GM12878 (cell line): ENCODE measurements around the gene SFI1. TPM values are rescaled to one million over a fixed set of nuclear protein-coding genes. Genes with fewer than 3 reads are reported as not detected.

ENCODE experiments used
- ATAC-seq: fragments of 200-7000 bp; cut with Tn5 transposase; 3 replicates; pipeline ENCODE4 v1.9.1; 2020; ENCODE audit warnings: mild to moderate bottlenecking, moderate library complexity
- BruUV-seq: library from RNA; stranded (reverse); fragments of 400-500 nt; replicated peaks from 2 replicates; lab custom pipeline; 2021; lab: Mats Ljungman, UMichigan
- CTCF ChIA-PET: fragments of 300-600 bp; sonication (Branson Sonifier 250); formaldehyde crosslinking; extraction: SDS; loops from one replicate; lab custom pipeline; 2021; ENCODE audit warnings: inconsistent platforms; lab: Yijun Ruan, JAX
- POLR2A ChIA-PET: fragments of 350-600 bp; formaldehyde crosslinking; extraction: SDS; loops from one replicate; lab custom pipeline; 2021; ENCODE audit warnings: inconsistent platforms; lab: Charles Lee
- RAD21 ChIA-PET: fragments of 300-600 bp; sonication (Branson Sonifier 250); formaldehyde crosslinking; loops from one replicate; lab custom pipeline; 2023; ENCODE audit warnings: antibody characterized with exemption; ENCODE audit not compliant: unreplicated experiment; lab: Charles Lee
- SMC1A ChIA-PET: fragments of 300-600 bp; sonication (Branson Sonifier 250); formaldehyde crosslinking; loops from one replicate; lab custom pipeline; 2023; ENCODE audit not compliant: unreplicated experiment, uncharacterized antibody; lab: Charles Lee
- DNase-seq: peaks from one replicate; pipeline ENCODE4 v3.0.0-alpha.2; 2011; ENCODE audit warnings: low read depth, low spot score
- FAIRE-seq: peaks from 3 replicates; lab custom pipeline; 2011; peaks lifted over from hg19 to GRCh38; lab: Jason Lieb, UNC
- H2AFZ ChIP-seq: 2 replicates; pipeline ENCODE4 v1.6.0; 2011; ENCODE audit warnings: low read depth, low read length, control low read depth; ENCODE audit not compliant: control insufficient read depth
- H3K27ac ChIP-seq: 2 replicates; pipeline ENCODE4 v1.5.1; 2011; ENCODE audit warnings: control low read depth; ENCODE audit not compliant: control insufficient read depth, insufficient read depth
- H3K27me3 ChIP-seq, 2 experiments: replicated peaks in 1 of 2; 2 replicates each; pipeline versions ENCODE4 v1.6.0 to v1.6.1; 2011; ENCODE audit warnings: low read length in 1 of 2; ENCODE audit not compliant: control insufficient read depth in 2 of 2, insufficient read depth in 2 of 2
- H3K36me3 ChIP-seq, 2 experiments: 2 replicates each; pipeline ENCODE4 v1.5.1; 2011; ENCODE audit warnings: low read length in 1 of 2; ENCODE audit not compliant: control insufficient read depth in 2 of 2, insufficient read depth in 2 of 2
- H3K4me1 ChIP-seq: 2 replicates; pipeline ENCODE4 v1.6.1; 2011; ENCODE audit warnings: mild to moderate bottlenecking, low read length, moderate library complexity, mixed read lengths; ENCODE audit not compliant: control insufficient read depth, insufficient read depth
- H3K4me2 ChIP-seq: 2 replicates; pipeline ENCODE4 v1.6.0; 2011; ENCODE audit warnings: control low read depth; ENCODE audit not compliant: control insufficient read depth, insufficient read depth
- H3K4me3 ChIP-seq: fragments of 200-600 bp; sonication (generic); 2 replicates; pipeline ENCODE4 v1.5.1; 2016
- H3K79me2 ChIP-seq: 2 replicates; pipeline ENCODE4 v1.6.0; 2011; ENCODE audit warnings: low read length; ENCODE audit not compliant: control insufficient read depth, insufficient read depth
- H3K9ac ChIP-seq: 2 replicates; pipeline ENCODE4 v1.8.0; 2011; ENCODE audit warnings: low read length, control low read depth, mixed read lengths; ENCODE audit not compliant: control insufficient read depth, insufficient read depth
- H3K9me3 ChIP-seq: replicated peaks from 3 replicates; pipeline ENCODE4 v1.5.1; 2011; ENCODE audit warnings: mild to moderate bottlenecking, low read length; ENCODE audit not compliant: control insufficient read depth, insufficient read depth
- H4K20me1 ChIP-seq: 2 replicates; pipeline ENCODE4 v1.6.0; 2011; ENCODE audit not compliant: control insufficient read depth, insufficient read depth
- E2F4 ChIP-seq: IDR thresholded peaks from 2 replicates; pipeline ENCODE4 v1.6.1; 2012; ENCODE audit warnings: low read depth, low read length, improper control_type of control experiment
- HCFC1 ChIP-seq: fragments of 150-350 bp; IDR thresholded peaks from 2 replicates; pipeline ENCODE4 v1.6.1; 2014; ENCODE audit warnings: low read length
- HDAC2 ChIP-seq: fragments of 200-600 bp; sonication (generic); IDR thresholded peaks from 2 replicates; pipeline ENCODE4 v1.6.1; 2017
- NBN ChIP-seq: fragments of 450-650 bp; IDR thresholded peaks from 2 replicates; pipeline ENCODE4 v1.6.1; 2016
- NFXL1 ChIP-seq: fragments of 450-650 bp; IDR thresholded peaks from 2 replicates; pipeline ENCODE4 v1.6.1; 2017; ENCODE audit warnings: antibody characterized with exemption, mild to moderate bottlenecking, borderline replicate concordance
- PML ChIP-seq: IDR thresholded peaks from 2 replicates; pipeline ENCODE4 v1.6.1; 2012; ENCODE audit warnings: low read length, inconsistent platforms
- POLR2A ChIP-seq: IDR thresholded peaks from 2 replicates; pipeline ENCODE4 v1.6.1; 2011; ENCODE audit warnings: low read depth, mild to moderate bottlenecking, low read length
- RBBP5 ChIP-seq: fragments of 200-600 bp; sonication (generic); conservative IDR thresholded peaks from 2 replicates; pipeline ENCODE4 v1.6.1; 2016
- RUNX3 ChIP-seq: IDR thresholded peaks from 2 replicates; pipeline ENCODE4 v1.6.1; 2012; ENCODE audit warnings: low read length, inconsistent platforms
- SPI1 ChIP-seq: IDR thresholded peaks from 2 replicates; pipeline ENCODE4 v1.6.1; 2011; ENCODE audit warnings: low read depth, mild to moderate bottlenecking, low read length, moderate library complexity, borderline replicate concordance; ENCODE audit not compliant: insufficient read depth
- SUZ12 ChIP-seq: fragments of 200-600 bp; sonication (generic); IDR thresholded peaks from one replicate; pipeline ENCODE4 v1.6.1; 2018; ENCODE audit warnings: antibody characterized with exemption, mild to moderate bottlenecking; ENCODE audit not compliant: unreplicated experiment
- TCF12 ChIP-seq: IDR thresholded peaks from 2 replicates; pipeline ENCODE4 v1.6.1; 2011; ENCODE audit warnings: low read depth, mild to moderate bottlenecking, low read length
- TCF7 ChIP-seq: IDR thresholded peaks from 2 replicates; pipeline ENCODE4 v1.6.1; 2014; ENCODE audit warnings: antibody characterized with exemption, borderline replicate concordance
- ZBTB4 ChIP-seq: fragments of 450-650 bp; formaldehyde crosslinking; IDR thresholded peaks from 2 replicates; pipeline ENCODE4 v1.4.0; 2022; ENCODE audit warnings: mild to moderate bottlenecking, moderate library complexity
- WGBS: methylation state at CpG from one replicate; pipeline ENCODE4 v1.1.6; 2016; ENCODE audit warnings: low lambda C conversion rate; ENCODE audit not compliant: insufficient replicate concordance, insufficient coverage; ENCODE audit errors: missing lambda C conversion rate; 5-methylcytosine and 5-hydroxymethylcytosine counted together
- in situ Hi-C: fragments of 300-500 bp; cut with MboI; formaldehyde crosslinking; loops from 9 replicates; pipeline ENCODE4 v1.14.3; 2018; ENCODE audit warnings: mixed read lengths
- intact Hi-C: fragments of 100-400 bp; cut with micrococcal nuclease; formaldehyde crosslinking; loops from one replicate; pipeline ENCODE4 v1.14.2; 2022; ENCODE audit not compliant: unreplicated experiment
- polyA plus RNA-seq, 11 experiments: library from polyadenylated mRNA; depleted of rRNA in 4 of 11; unstranded in 6 of 11; stranded (reverse) in 5 of 11; fragments of >200 nt; fragmentation: Nextera tagmentation in 4 of 11; fragmentation: Illumina TruSeq in 1 of 11; extraction: Ambion mirVana in 4 of 11; extraction: Trizol in 1 of 11; gene quantifications; 1 replicate in 1 of 11; 2 replicates in 10 of 11; pipeline versions ENCODE4 v1.2.1 to v1.2.3, GENCODE V29; 2011 to 2016; ENCODE audit warnings: inconsistent platforms in 2 of 11, missing spikeins in 2 of 11, low read depth in 1 of 11
- total RNA-seq, 4 experiments: library from RNA; depleted of rRNA in 3 of 4; stranded (reverse); fragments of >200 nt in 3 of 4; fragmentation: Illumina TruSeq in 1 of 4; extraction: Trizol in 1 of 4; gene quantifications; 2 replicates each; pipeline versions ENCODE4 v1.2.1 to v1.2.3, GENCODE V29; 2013 to 2021

SFI1 gene
- total and polyA plus RNA-seq, 10 of the 15 experiments (the other 5 are each of a cell fraction or from before 2014, with no cell fraction given) = 6.3 to 70.1 (median 30.4) TPM

GRCh38 chr22:31623592-31624304, 127.4 kb downstream of the SFI1 start:
- in situ Hi-C loops = no loop called here
- Histone ChIP-seq H3K4me2 (no peak overlapping the region), H3K27me3 (no peaks in the 10 kb centered on the region), H3K36me3 (peaks cover 25 to 77% of the 10 kb centered on the region in 2 experiments), H4K20me1 (peaks cover 9% of the 10 kb centered on the region; the same call in 1 of the 2 replicates), H2AFZ (no peak overlapping the region), H3K27ac (no peak overlapping the region), H3K4me1 (no peaks in the 10 kb centered on the region; the same call in 1 of the 2 replicates), H3K79me2 (peaks cover 36% of the 10 kb centered on the region), H3K9me3 (no peaks in the 10 kb centered on the region), H3K4me3 (no peak overlapping the region), H3K9ac (no peak overlapping the region)
- TF ChIP-seq TCF7 (no peak), POLR2A (peak; percentile 64)
- ChIA-PET RAD21 (no interaction called here), CTCF (interaction anchor here (1.1 to 1.6 kb wide), 2 partner anchors 67 to 172 kb away, joined by 3 to 4 read pairs; no protein-coding TSS in a partner anchor), SMC1A (interaction anchor here (1.5 kb wide), 1 partner anchor 85 kb away, joined by 5 read pairs; no protein-coding TSS in a partner anchor), POLR2A (interaction anchor here (1.0 kb wide), 1 partner anchor 11 kb away, joined by 3 read pairs; no protein-coding TSS in a partner anchor)
- DNase-seq (no peak), ATAC-seq (no peak), FAIRE-seq (no peak)
- WGBS = 95% methylated on average over 18 of the region's 18 CpGs
- intact Hi-C loops = no loop called here
- no TSS peak for BruUV-seq

- in situ Hi-C loops = no loop called here
- intact Hi-C loops = no loop called here
- ATAC-seq (no peak), DNase-seq (no peak), FAIRE-seq (no peak)
- Histone ChIP-seq H3K27me3 (no peaks in the 10 kb centered on the region), H3K9me3 (no peaks in the 10 kb centered on the region), H4K20me1 (peaks cover 19% of the 10 kb centered on the region), H3K4me2 (no peak overlapping the region), H3K4me3 (no peak overlapping the region), H3K36me3 (peaks cover 15 to 69% of the 10 kb centered on the region in 2 experiments), H3K4me1 (peaks cover 8% of the 10 kb centered on the region), H3K79me2 (peaks cover 51% of the 10 kb centered on the region), H2AFZ (no peak overlapping the region), H3K27ac (no peak overlapping the region), H3K9ac (no peak overlapping the region)
- no TSS peak for BruUV-seq
- RAD21 ChIA-PET = no interaction called here
- POLR2A ChIA-PET = interaction anchor here (0.5 kb wide), 1 partner anchor 306 kb away, joined by 3 read pairs; no protein-coding TSS in a partner anchor
- SMC1A ChIA-PET = interaction anchor here (0.6 kb wide), 1 partner anchor 482 kb away, joined by 3 read pairs; no protein-coding TSS in a partner anchor
- CTCF ChIA-PET = interaction anchor here (1.6 kb wide), 1 partner anchor 69 kb away, joined by 4 read pairs; no protein-coding TSS in a partner anchor
- 83% methylated on average over 7 of the region's 7 CpGs for WGBS
- no peak for TF ChIP-seq E2F4
- no peak for TF ChIP-seq RUNX3
- TF ChIP-seq NFXL1 = no peak
- TF ChIP-seq HDAC2 = no peak
- no peak for TF ChIP-seq RBBP5
- no peak for TF ChIP-seq HCFC1
- no peak for TF ChIP-seq ZBTB4 (CRISPR knock-in tag)
- TF ChIP-seq TCF12 = no peak
- no peak for TF ChIP-seq SUZ12
- no peak for TF ChIP-seq NBN
- TF ChIP-seq SPI1 = no peak
- TF ChIP-seq PML = no peak
Measured at GRCh38 chr22:31625257-31625640, 128.9 kb downstream of the SFI1 start.
